ENCODE results near the gene MET. TPM values are rescaled to one million over a fixed set of nuclear protein-coding genes. Genes with fewer than 3 reads are reported as not detected.

Gene MET
- total RNA-seq, 3 donors from 2014 or later, result 0.92 to 1.3 (median 1.1) TPM

DNA sequence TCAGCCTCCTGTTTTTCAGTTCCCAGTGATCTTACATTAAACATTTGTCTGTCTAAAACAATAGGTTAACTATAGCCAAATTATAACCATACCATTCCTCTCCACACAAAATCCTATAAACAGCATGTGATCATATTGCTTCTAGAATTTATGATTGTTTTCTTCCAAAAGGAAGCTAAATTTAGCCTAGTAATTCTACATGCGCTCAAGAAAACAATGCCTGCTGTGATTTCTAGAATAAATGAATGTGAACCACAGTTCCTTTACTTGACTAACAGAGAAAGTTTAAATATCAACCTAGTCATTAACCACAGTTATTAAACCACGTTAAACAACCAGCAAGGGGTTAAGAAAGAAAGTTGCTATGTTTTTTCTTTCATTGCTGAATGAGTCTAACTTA, 26.4 kb downstream of the MET start:
- H3K4me3 Mint-ChIP-seq, result no peak overlapping the region
- H3K27me3 Mint-ChIP-seq (ENCODE audit: low read depth), result peaks cover 13% of the 10 kb centered on the region
- no peak for DNase-seq
- H3K36me3 Mint-ChIP-seq (ENCODE audit: insufficient read depth), result no peaks in the 10 kb centered on the region
- no peaks in the 10 kb centered on the region for H3K9me3 Mint-ChIP-seq
- H3K4me1 Mint-ChIP-seq (ENCODE audit: low read depth), result no peaks in the 10 kb centered on the region
- no peak for ATAC-seq

DNA sequence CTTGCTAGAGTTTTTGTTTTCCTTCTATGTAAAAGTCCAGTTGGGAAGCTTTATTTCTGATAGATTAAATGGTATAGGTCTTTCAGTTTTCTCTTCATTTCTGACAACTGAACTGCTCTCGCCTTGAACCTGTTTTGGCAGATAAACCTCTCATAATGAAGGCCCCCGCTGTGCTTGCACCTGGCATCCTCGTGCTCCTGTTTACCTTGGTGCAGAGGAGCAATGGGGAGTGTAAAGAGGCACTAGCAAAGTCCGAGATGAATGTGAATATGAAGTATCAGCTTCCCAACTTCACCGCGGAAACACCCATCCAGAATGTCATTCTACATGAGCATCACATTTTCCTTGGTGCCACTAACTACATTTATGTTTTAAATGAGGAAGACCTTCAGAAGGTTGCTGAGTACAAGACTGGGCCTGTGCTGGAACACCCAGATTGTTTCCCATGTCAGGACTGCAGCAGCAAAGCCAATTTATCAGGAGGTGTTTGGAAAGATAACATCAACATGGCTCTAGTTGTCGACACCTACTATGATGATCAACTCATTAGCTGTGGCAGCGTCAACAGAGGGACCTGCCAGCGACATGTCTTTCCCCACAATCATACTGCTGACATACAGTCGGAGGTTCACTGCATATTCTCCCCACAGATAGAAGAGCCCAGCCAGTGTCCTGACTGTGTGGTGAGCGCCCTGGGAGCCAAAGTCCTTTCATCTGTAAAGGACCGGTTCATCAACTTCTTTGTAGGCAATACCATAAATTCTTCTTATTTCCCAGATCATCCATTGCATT, 27.1 kb downstream of the MET start:
- H3K4me1 Mint-ChIP-seq (ENCODE audit: low read depth), result no peaks in the 10 kb centered on the region
- H3K36me3 Mint-ChIP-seq (ENCODE audit: insufficient read depth), result no peaks in the 10 kb centered on the region
- DNase-seq (no peak), ATAC-seq (no peak)
- no peak overlapping the region for H3K4me3 Mint-ChIP-seq
- peaks cover 17% of the 10 kb centered on the region for H3K27me3 Mint-ChIP-seq (ENCODE audit: low read depth)
- H3K9me3 Mint-ChIP-seq, result no peaks in the 10 kb centered on the region

DNA sequence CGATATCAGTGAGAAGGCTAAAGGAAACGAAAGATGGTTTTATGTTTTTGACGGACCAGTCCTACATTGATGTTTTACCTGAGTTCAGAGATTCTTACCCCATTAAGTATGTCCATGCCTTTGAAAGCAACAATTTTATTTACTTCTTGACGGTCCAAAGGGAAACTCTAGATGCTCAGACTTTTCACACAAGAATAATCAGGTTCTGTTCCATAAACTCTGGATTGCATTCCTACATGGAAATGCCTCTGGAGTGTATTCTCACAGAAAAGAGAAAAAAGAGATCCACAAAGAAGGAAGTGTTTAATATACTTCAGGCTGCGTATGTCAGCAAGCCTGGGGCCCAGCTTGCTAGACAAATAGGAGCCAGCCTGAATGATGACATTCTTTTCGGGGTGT, 27.7 kb downstream of the MET start:
- DNase-seq (no peak), ATAC-seq (no peak)
- Mint-ChIP-seq H3K9me3 (no peaks in the 10 kb centered on the region), H3K27me3 (ENCODE audit: low read depth) (peaks cover 20% of the 10 kb centered on the region), H3K4me3 (no peak overlapping the region), H3K4me1 (ENCODE audit: low read depth) (no peaks in the 10 kb centered on the region), H3K36me3 (ENCODE audit: insufficient read depth) (no peaks in the 10 kb centered on the region)

DNA sequence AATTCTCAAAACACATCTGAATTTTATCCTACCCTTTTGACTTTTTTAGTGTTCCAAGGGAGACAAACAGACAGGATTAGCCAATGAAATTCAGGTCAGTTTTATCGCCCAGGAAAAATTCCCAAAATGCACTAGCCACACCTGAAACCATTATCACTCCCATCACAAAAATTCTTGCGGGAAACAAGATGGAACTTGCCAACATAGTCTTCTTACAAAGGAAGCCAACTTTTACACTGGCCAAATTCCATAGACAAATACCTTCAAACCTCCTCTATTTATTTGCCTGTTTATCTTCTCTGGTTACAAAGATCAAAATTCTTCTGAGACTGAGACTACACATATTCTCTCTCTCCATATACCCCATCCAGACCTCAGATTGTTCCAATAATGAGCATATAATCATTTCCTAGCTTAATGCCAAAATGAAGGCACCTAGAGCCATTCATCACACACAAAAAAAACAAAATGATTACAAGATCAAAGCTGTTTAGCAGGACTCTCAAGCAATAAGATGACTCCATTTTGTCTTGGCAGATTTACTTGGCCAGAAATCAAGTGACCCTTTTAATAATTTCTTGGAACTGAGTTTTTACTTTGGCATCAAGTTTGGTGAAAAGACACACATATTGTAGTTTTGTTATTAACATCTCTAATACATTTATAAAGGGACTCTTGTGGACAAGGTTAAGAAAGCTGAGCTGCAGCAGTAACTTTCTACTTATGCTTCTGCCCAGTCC, 30.2 kb downstream of the MET start:
- H3K36me3 Mint-ChIP-seq (ENCODE audit: insufficient read depth), result no peaks in the 10 kb centered on the region
- ATAC-seq, result no peak

DNA sequence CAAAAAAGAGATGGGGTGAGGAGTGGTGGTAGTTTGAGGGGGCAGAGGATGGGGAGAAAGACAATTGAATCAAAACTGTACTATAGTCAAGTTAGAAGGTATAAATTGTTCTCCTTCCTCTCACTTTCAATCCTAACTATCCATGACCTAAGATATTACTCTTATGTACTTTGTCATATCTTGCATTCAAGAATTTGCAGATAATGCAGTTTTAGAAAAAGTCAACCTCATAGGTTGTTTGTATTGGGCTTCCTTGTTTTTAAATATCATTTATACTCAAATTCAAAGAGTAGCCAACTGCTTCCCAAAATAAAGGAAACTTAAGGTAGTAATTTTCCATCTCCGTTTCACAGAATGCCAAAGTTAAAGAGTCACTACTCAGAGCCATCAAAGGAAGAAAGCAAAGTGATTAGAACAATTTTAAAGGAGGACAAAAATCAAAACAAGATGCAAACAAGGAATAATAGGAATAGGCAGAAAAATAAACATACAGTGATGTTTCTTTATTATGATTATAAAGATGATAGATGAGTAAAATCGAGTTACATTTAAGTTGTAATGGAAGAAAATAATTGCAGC, 32.7 kb downstream of the MET start:
- H3K27me3 Mint-ChIP-seq (ENCODE audit: low read depth), result peaks cover 17% of the 10 kb centered on the region
- ATAC-seq (no peak), DNase-seq (no peak)
- no peaks in the 10 kb centered on the region for H3K9me3 Mint-ChIP-seq
- no peaks in the 10 kb centered on the region for H3K4me1 Mint-ChIP-seq (ENCODE audit: low read depth)
- H3K36me3 Mint-ChIP-seq (ENCODE audit: insufficient read depth), result no peaks in the 10 kb centered on the region
- H3K4me3 Mint-ChIP-seq, result no peak overlapping the region

More for the DNA sequence above, 30.2 kb downstream of the MET start:
- no peaks in the 10 kb centered on the region for H3K4me1 Mint-ChIP-seq (ENCODE audit: low read depth)
- no peaks in the 10 kb centered on the region for H3K9me3 Mint-ChIP-seq
- H3K27me3 Mint-ChIP-seq (ENCODE audit: low read depth), result peaks cover 17% of the 10 kb centered on the region
- no peak for DNase-seq
- no peak overlapping the region for H3K4me3 Mint-ChIP-seq

DNA sequence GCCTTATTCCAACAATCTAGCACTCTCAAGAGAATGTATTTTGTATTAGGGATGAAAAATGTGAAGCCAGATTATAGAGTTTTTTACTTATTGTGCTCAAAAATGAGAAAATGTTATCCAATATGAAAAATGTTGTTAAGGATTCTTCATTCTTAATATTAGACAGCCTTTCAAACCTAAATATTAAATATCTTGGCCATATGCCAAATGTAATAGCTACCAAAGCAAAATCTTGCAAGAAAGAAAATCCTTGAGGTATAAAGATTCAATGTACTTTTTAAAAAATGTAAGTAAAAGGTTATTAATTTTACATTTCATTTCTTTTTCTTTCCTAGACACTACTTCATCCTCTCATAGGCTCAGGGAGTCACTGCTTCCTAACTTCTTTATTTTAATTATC, 33.4 kb downstream of the MET start:
- Mint-ChIP-seq H3K36me3 (ENCODE audit: insufficient read depth) (no peaks in the 10 kb centered on the region), H3K4me1 (ENCODE audit: low read depth) (no peaks in the 10 kb centered on the region), H3K27me3 (ENCODE audit: low read depth) (peaks cover 17% of the 10 kb centered on the region), H3K4me3 (no peak overlapping the region), H3K9me3 (no peaks in the 10 kb centered on the region)
- DNase-seq (no peak), ATAC-seq (no peak)

DNA sequence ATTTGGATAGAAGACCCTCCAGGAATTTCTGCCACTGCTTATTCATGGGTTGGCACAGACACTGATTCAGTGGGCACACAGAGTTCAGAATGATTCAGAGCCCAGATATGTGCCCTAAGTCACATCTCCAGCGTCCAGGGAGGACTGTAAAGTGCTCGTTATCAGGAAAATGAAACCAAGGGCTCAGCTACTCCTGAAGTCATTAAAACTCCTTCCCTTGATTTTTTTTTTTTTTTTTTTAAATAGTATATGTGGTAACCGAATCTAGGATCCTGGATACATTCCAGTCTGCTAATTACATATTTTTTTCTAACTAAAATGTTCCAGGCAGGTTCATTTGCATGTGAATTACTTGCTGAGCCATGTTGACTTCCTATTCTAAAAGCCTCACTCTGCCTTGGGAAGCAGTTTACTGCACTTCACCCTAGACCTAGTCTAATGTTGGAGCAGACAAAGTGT, 34.7 kb downstream of the MET start:
- peaks cover 15% of the 10 kb centered on the region for H3K27me3 Mint-ChIP-seq (ENCODE audit: low read depth)

DNA sequence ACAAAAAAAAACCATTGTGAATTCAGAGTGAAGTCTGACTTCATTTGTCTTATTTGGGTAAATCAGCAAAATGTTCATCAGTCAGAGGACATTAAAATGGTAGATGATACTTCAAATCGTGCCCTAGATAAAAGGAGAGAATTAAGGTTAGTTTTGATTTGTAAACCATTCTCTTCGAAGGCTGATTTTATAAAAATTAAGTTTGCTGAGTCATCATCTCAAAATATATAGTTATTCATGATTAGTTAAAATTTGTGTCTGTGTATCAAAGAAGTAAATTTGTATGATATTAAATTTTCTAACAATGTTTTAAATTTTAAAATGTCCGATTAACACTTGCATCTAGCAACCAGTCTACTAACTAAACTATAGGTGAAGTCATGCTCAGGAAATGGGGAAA, 35.3 kb downstream of the MET start:
- no peaks in the 10 kb centered on the region for H3K9me3 Mint-ChIP-seq
- H3K36me3 Mint-ChIP-seq (ENCODE audit: insufficient read depth), result no peaks in the 10 kb centered on the region
- H3K4me1 Mint-ChIP-seq (ENCODE audit: low read depth), result no peaks in the 10 kb centered on the region
- no peak overlapping the region for H3K4me3 Mint-ChIP-seq
- ATAC-seq (no peak), DNase-seq (no peak)
- H3K27me3 Mint-ChIP-seq (ENCODE audit: low read depth), result peaks cover 18% of the 10 kb centered on the region

More for the DNA sequence above, 34.7 kb downstream of the MET start:
- no peaks in the 10 kb centered on the region for H3K9me3 Mint-ChIP-seq
- H3K36me3 Mint-ChIP-seq (ENCODE audit: insufficient read depth), result no peaks in the 10 kb centered on the region
- ATAC-seq (no peak), DNase-seq (no peak)
- H3K4me1 Mint-ChIP-seq (ENCODE audit: low read depth), result no peaks in the 10 kb centered on the region
- H3K4me3 Mint-ChIP-seq, result no peak overlapping the region

DNA sequence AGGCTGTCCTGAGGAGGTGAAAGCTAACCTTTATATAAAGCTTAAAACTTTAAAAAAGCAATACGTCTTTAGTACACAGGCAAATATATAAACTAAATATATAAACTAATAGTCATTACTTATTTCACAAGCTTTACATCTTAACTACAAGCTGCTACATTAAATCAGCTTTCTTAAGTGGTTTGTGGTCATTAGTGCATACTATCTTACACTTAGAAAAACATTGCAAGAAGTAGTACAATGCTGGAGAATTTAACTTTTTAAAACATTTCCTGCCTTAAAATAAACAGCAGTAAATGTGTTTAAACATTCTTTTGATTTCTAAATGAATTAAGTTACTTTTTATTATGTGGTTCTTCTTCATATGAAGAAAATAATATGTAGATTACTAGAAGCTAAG, 36.3 kb downstream of the MET start:
- Mint-ChIP-seq H3K9me3 (no peaks in the 10 kb centered on the region), H3K36me3 (ENCODE audit: insufficient read depth) (no peaks in the 10 kb centered on the region), H3K4me3 (no peak overlapping the region), H3K27me3 (ENCODE audit: low read depth) (peaks cover 15% of the 10 kb centered on the region), H3K4me1 (ENCODE audit: low read depth) (no peaks in the 10 kb centered on the region)
- ATAC-seq (no peak), DNase-seq (no peak)

DNA sequence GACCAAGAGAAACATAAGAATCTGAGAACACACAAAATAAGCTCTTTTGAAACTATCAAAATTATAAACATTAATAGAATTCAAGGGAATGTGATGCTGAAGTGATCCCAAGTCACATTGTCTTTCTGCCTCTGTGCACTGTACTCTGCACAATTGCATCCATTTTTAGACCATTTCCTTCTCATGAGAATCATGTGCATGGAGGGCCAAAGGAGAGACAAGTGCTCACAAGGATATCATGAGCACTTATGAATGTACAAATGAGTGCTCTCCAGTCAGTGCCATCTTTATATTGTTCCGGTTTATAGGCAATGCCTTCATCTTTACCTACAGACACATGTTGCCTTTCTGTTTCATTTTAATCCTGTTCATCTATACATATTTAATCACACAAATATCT, 36.9 kb downstream of the MET start:
- Mint-ChIP-seq H3K36me3 (ENCODE audit: insufficient read depth) (no peaks in the 10 kb centered on the region), H3K9me3 (no peaks in the 10 kb centered on the region), H3K4me1 (ENCODE audit: low read depth) (no peaks in the 10 kb centered on the region), H3K27me3 (ENCODE audit: low read depth) (peaks cover 13% of the 10 kb centered on the region), H3K4me3 (no peak overlapping the region)
- DNase-seq (no peak), ATAC-seq (no peak)

DNA sequence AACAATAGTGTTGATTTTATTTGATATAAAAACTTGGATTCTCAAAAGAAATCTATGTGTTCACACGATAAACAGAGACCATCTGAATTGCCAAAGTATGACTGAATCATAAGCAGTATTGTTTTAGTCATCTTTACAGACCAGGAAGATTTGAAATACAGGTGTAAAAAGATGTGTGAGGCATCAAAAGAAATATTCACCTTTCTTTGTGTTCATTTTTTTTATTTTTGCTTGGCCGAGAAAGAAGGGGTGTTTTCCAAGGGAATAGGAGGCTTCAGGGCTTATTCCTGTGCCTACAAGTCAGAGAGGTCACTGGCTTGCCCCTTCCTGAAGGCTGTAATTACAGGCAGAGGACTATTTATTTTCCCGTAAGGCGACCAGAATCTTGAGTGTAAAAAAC, 37.3 kb downstream of the MET start:
- no peak for ATAC-seq
- Mint-ChIP-seq H3K4me1 (ENCODE audit: low read depth) (no peaks in the 10 kb centered on the region), H3K9me3 (no peaks in the 10 kb centered on the region), H3K36me3 (ENCODE audit: insufficient read depth) (no peaks in the 10 kb centered on the region), H3K4me3 (no peak overlapping the region), H3K27me3 (ENCODE audit: low read depth) (peaks cover 9% of the 10 kb centered on the region)
- no peak for DNase-seq

DNA sequence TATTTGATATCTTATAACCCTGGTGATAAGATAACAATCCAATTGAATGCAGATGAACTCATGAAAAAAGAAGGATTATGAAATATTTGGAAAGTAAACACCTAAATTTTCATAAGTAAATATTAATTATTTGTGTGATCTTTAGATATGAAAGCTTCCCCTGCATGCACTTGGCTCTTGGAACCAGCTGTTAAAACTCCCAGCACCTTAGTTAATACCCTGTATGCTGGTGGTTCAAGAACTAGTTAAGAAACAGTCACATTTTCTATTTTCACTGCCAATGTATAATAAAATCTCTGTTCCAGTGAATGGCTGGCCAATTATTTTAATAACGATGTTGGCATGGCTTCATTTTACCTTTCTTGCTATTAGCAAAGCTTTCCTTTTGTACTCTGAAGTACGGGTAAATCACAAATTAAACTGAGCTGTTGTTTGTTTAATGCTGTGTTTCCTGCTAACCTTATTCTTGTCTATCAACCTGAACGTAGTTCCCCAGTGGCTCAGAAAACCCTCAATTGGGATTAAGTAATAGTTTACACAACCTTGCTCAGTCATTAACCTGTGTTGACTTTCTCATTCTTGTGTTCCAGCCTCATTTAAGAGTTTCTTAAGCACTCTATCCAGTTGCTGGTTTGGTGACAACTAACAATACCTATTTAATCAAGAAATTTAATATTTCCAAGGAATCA, 38.9 kb downstream of the MET start:
- no peaks in the 10 kb centered on the region for H3K36me3 Mint-ChIP-seq (ENCODE audit: insufficient read depth)
- DNase-seq, result no peak
- peaks cover 8% of the 10 kb centered on the region for H3K27me3 Mint-ChIP-seq (ENCODE audit: low read depth)
- H3K4me3 Mint-ChIP-seq, result no peak overlapping the region
- H3K4me1 Mint-ChIP-seq (ENCODE audit: low read depth), result no peaks in the 10 kb centered on the region
- no peak for ATAC-seq
- no peaks in the 10 kb centered on the region for H3K9me3 Mint-ChIP-seq

DNA sequence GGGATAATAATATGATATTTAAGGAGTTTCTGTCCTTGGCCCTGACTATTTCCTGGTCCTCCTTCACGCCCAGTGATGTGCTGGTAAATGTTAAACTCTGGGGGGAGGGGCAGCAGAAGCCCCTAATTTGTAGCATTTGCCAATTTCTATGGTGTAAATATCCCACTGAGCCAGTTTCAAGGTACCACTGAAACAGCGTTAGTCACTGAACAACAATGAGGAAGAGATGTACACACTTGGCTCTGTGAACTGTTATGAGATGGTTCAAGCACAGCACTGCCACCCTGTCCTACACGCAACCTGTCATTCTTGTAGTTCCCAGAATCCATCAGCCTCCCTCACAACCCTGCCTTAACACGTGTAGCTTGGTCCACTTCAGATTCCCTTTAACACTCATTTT, 39.8 kb downstream of the MET start:
- Mint-ChIP-seq H3K36me3 (ENCODE audit: insufficient read depth) (no peaks in the 10 kb centered on the region), H3K9me3 (no peaks in the 10 kb centered on the region), H3K4me3 (no peak overlapping the region), H3K4me1 (ENCODE audit: low read depth) (no peaks in the 10 kb centered on the region), H3K27me3 (ENCODE audit: low read depth) (peaks cover 10% of the 10 kb centered on the region)
- no peak for ATAC-seq
- DNase-seq, result no peak

DNA sequence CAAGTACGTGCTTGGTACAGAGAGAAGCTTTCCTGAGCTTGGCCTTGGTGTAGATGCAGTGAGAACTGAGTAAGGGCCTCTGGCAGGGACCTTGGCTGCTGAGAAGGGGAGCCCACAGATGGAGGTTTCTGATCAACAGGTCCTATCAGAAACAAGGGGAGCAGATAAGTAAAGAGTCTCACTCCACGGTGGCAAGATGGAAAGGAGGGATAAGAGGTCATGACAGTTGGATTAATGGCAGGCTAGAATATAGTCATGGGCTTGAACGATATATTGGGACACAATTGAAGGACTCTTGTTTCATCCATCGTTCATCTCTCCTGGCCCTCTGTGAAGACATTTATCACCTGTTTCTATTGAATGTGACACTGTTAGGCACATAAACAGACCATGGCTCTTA, 41.5 kb downstream of the MET start:
- no peak overlapping the region for H3K4me3 Mint-ChIP-seq
- no peaks in the 10 kb centered on the region for H3K4me1 Mint-ChIP-seq (ENCODE audit: low read depth)
- no peak for ATAC-seq
- no peaks in the 10 kb centered on the region for H3K36me3 Mint-ChIP-seq (ENCODE audit: insufficient read depth)
- H3K27me3 Mint-ChIP-seq (ENCODE audit: low read depth), result peaks cover 10% of the 10 kb centered on the region
- DNase-seq, result no peak
- no peaks in the 10 kb centered on the region for H3K9me3 Mint-ChIP-seq

Measured in activated T-cell treated with anti-CD3 and anti-CD28 coated beads, Interleukin-2, amount 50 U/mL, for 4 hours (primary cell).